OCI-LY3 (cell line): ENCODE results near the gene CCDC92.

Experiments
- H2AFZ ChIP-seq: fragments of 200-600, 300-600 bp; shearing (Covaris generic); 2 replicates; pipeline ENCODE4 v1.6.0; 2014; ENCODE audit warnings: antibody characterized with exemption, low read depth, low read length
- H3K27ac ChIP-seq: fragments of 200-600, 300-600 bp; sonication (generic); 2 replicates; pipeline ENCODE4 v1.5.1; 2014; ENCODE audit warnings: mild to moderate bottlenecking, low read length, moderate library complexity, mixed read lengths
- H3K27me3 ChIP-seq: fragments of 200-600, 300-600 bp; sonication (generic); 2 replicates; pipeline ENCODE4 v1.6.1; 2014; ENCODE audit warnings: low read depth, low read length, mixed read lengths
- H3K36me3 ChIP-seq: fragments of 200-600, 300-600 bp; sonication (generic); replicated peaks from 2 replicates; pipeline ENCODE3; 2014; ENCODE audit warnings: low read depth, low read length, mixed read lengths
- H3K4me1 ChIP-seq: fragments of 300-600, 200-600 bp; sonication (generic); 2 replicates; pipeline ENCODE4 v1.6.1; 2014; ENCODE audit warnings: low read length, mixed read lengths
- H3K4me2 ChIP-seq: fragments of 200-600, 300-600 bp; sonication (generic); 2 replicates; pipeline ENCODE4 v1.6.1; 2014; ENCODE audit warnings: low read length, mixed read lengths
- H3K4me3 ChIP-seq: fragments of 300-600, 200-600 bp; sonication (generic); 2 replicates; pipeline ENCODE4 v1.5.1; 2014; ENCODE audit warnings: antibody characterized with exemption, mild to moderate bottlenecking, low read length, moderate library complexity
- H3K79me2 ChIP-seq: fragments of 300-600, 200-600 bp; shearing (Covaris generic); 2 replicates; pipeline ENCODE4 v1.6.1; 2014; ENCODE audit warnings: mild to moderate bottlenecking, low read length, mixed read lengths
- H3K9ac ChIP-seq: fragments of 300-600, 200-600 bp; shearing (Covaris generic); 2 replicates; pipeline ENCODE4 v1.6.0; 2014; ENCODE audit warnings: mild to moderate bottlenecking, low read length, moderate library complexity
- H3K9me3 ChIP-seq: fragments of 200-600, 300-600 bp; shearing (Covaris generic); 2 replicates; pipeline ENCODE4 v1.6.1; 2014; ENCODE audit warnings: low read length, mixed read lengths; ENCODE audit not compliant: insufficient read depth
- H4K20me1 ChIP-seq: fragments of 200-600, 300-600 bp; sonication (generic); 2 replicates; pipeline ENCODE4 v1.6.1; 2016; ENCODE audit warnings: low read length, mixed read lengths; ENCODE audit not compliant: insufficient read depth
- EZH2phosphoT487 ChIP-seq: fragments of 200-600 bp; shearing (Covaris generic); IDR thresholded peaks from 2 replicates; pipeline ENCODE4 v1.6.1; 2018; ENCODE audit warnings: antibody characterized with exemption, mixed run types, low read depth
- TF ChIP-seq, protein P1 (sequence below): fragments of 200-600, 300-600 bp; sonication (generic); IDR thresholded peaks from 2 replicates; pipeline ENCODE4 v1.5.1; 2014; ENCODE audit warnings: antibody characterized with exemption, low read length, low read depth

CCDC92 gene

DNA sequence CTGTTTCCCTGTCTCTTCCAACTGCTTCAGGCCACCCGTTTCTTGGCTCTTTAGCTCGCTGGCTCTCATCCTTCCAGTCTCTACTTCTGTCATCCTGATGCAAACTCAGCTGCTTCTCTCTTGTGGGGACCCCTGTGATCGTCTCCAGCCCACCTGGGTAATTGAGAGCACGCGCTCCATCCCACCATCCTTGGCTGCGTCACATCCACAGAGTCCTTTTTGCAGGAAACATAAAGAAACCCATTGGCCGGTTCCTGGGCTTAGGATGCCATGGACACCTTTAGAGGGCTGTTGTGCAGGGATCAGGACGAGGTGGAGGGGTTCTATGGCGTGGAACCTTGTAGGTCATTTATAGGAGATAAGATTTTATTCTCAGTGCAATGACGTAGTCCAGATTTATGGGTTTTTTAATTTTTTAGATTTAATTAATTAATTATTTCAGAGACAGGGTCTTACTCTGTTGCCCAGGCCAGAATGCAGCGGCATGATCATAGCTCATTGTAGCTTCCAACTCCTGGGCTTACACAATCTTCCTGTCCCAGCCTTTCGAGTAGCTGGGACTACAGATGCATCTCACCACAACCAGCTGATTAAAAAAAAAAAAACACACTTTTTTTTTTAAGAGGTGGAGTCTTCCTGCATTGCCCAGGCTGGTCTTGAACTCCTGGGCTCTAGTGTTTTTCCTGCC is 82.6 kb downstream of the CCDC92 start:
- no peaks in the 10 kb centered on the region for H3K4me1 ChIP-seq
- H3K36me3 ChIP-seq, result no peaks in the 10 kb centered on the region
- H3K27me3 ChIP-seq, result peaks cover 9% of the 10 kb centered on the region; the same call in 1 of the 2 replicates
- no peak overlapping the region for H3K4me2 ChIP-seq
- no peak overlapping the region for H2AFZ ChIP-seq
- H3K4me3 ChIP-seq, result no peak overlapping the region
- H3K9ac ChIP-seq, result no peak overlapping the region
- no peaks in the 10 kb centered on the region for H4K20me1 ChIP-seq
- no peaks in the 10 kb centered on the region for H3K79me2 ChIP-seq
- TF ChIP-seq, protein P1, sequence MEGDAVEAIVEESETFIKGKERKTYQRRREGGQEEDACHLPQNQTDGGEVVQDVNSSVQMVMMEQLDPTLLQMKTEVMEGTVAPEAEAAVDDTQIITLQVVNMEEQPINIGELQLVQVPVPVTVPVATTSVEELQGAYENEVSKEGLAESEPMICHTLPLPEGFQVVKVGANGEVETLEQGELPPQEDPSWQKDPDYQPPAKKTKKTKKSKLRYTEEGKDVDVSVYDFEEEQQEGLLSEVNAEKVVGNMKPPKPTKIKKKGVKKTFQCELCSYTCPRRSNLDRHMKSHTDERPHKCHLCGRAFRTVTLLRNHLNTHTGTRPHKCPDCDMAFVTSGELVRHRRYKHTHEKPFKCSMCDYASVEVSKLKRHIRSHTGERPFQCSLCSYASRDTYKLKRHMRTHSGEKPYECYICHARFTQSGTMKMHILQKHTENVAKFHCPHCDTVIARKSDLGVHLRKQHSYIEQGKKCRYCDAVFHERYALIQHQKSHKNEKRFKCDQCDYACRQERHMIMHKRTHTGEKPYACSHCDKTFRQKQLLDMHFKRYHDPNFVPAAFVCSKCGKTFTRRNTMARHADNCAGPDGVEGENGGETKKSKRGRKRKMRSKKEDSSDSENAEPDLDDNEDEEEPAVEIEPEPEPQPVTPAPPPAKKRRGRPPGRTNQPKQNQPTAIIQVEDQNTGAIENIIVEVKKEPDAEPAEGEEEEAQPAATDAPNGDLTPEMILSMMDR, result no peak
- no peak for TF ChIP-seq EZH2phosphoT487
- H3K27ac ChIP-seq, result no peak overlapping the region
- H3K9me3 ChIP-seq, result no peaks in the 10 kb centered on the region

DNA sequence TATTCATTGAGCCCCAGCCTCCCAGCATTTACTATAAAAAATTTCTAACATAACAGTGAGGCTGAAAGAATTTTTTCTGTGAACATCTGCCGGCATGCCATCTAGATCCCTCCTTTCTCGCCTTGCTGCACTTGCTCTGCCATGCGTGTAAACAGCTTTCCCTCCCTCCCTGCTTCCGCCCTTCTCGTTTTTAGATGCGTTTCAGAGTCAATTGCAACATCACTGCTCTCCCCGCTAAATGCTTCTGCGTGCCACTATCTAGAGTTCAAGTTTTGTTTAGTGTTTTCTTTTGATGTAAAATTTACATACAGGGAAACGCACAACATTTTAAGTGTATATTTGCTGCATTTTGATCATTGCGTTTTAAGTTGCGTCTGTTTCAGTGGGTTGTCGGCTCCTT is 83.6 kb downstream of the CCDC92 start:
- peaks cover 12% of the 10 kb centered on the region; the same call in 1 of the 2 replicates for H3K27me3 ChIP-seq
- no peak overlapping the region for H3K4me2 ChIP-seq

DNA sequence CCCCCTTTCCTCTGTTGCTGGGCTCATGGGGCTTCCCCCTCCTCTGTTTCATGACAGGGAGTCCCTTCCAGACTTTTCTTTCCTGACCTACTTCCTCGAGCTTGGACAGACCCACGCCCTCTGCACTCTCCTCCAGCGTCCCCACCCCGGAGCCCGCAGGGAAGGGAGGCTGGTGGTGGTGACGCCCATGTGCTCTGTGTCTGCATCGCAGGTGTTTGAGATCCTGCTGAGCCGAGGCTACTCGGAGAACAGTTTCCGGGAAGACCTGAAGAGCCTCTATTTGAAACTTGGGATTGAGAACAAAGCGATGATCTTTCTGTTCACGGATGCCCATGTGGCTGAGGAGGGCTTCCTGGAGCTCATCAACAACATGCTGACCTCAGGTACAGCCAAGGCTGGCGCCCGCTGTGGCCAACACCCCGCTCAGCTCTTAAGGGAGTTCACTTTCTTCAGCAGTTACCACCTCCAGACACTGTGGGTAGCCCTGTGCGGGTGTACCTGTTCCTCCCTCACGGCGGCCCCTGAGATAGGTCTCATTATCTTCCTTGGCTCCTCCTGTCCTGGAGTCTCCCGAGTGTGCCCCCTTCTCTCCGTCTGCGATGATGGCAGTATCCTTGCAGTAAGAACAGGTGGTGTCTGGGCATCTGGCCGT is 85.6 kb downstream of the CCDC92 start:
- Histone ChIP-seq H3K4me2 (no peak overlapping the region), H2AFZ (no peak overlapping the region), H3K79me2 (no peaks in the 10 kb centered on the region), H3K27ac (no peak overlapping the region), H3K4me1 (no peaks in the 10 kb centered on the region), H3K9ac (no peak overlapping the region), H4K20me1 (no peaks in the 10 kb centered on the region), H3K4me3 (no peak overlapping the region), H3K27me3 (peaks cover 13% of the 10 kb centered on the region; the same call in 1 of the 2 replicates), H3K9me3 (no peaks in the 10 kb centered on the region), H3K36me3 (no peaks in the 10 kb centered on the region)
- TF ChIP-seq EZH2phosphoT487, result no peak
- TF ChIP-seq, protein P1, result no peak

More for the DNA sequence above, 83.6 kb downstream of the CCDC92 start:
- Histone ChIP-seq H3K36me3 (no peaks in the 10 kb centered on the region), H3K27ac (no peak overlapping the region), H3K79me2 (no peaks in the 10 kb centered on the region), H4K20me1 (no peaks in the 10 kb centered on the region), H2AFZ (no peak overlapping the region), H3K4me3 (no peak overlapping the region), H3K4me1 (no peaks in the 10 kb centered on the region), H3K9me3 (no peaks in the 10 kb centered on the region), H3K9ac (no peak overlapping the region)
- TF ChIP-seq, protein P1, result no peak
- no peak for TF ChIP-seq EZH2phosphoT487

DNA sequence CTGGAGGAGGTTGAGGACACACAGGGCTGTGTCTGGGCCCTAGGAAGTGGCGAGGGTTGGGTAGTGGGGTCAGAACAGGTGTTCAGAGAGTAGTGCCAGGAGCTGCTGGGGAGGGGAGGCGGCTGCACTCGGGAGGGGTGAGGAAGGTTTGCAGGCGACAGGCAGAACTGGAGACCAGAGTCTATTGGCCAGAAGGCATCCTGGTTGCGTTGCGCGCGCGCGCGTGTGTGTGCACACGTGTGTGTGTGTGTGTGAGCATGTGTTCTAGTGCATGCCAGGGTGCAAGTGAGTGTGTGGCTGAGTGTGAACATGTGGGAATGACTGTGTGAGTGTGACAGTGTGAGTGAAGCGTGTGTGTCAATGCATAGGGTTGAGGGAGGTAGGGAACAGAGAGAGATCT is 86.4 kb downstream of the CCDC92 start:
- Histone ChIP-seq H3K9me3 (no peaks in the 10 kb centered on the region), H3K4me3 (no peak overlapping the region), H3K27ac (no peak overlapping the region), H3K36me3 (no peaks in the 10 kb centered on the region), H3K4me2 (no peak overlapping the region), H3K9ac (no peak overlapping the region), H3K79me2 (no peaks in the 10 kb centered on the region), H3K4me1 (no peaks in the 10 kb centered on the region), H4K20me1 (no peaks in the 10 kb centered on the region), H2AFZ (no peak overlapping the region), H3K27me3 (peaks cover 17% of the 10 kb centered on the region; the same call in 1 of the 2 replicates)
- TF ChIP-seq EZH2phosphoT487, result no peak
- TF ChIP-seq, protein P1, result no peak
